Osteocyte (in vitro differentiated cells): ENCODE data around the gene UTS2B. TPM values are rescaled to one million over a fixed set of nuclear protein-coding genes. Genes with fewer than 3 reads are reported as not detected.
"Not testable (repeated sequence)": the region's sequence is repeated elsewhere in the genome, so short reads cannot be mapped to it uniquely, and the experiment has no call there.

ENCODE experiments used
- DNase-seq: peaks from one replicate; pipeline ENCODE4 v3.0.0; 2021; ENCODE audit warnings: mixed read lengths; ENCODE audit not compliant: unreplicated experiment; ENCODE audit errors: extremely low spot score
- H3K27ac Mint-ChIP-seq: one replicate; pipeline ENCODE4 v1.8.0; 2021; ENCODE audit warnings: mild to moderate bottlenecking, mixed read lengths; ENCODE audit not compliant: unreplicated experiment
- H3K27me3 Mint-ChIP-seq: one replicate; pipeline ENCODE4 v1.8.0; 2021; ENCODE audit warnings: mixed read lengths; ENCODE audit not compliant: unreplicated experiment
- H3K36me3 Mint-ChIP-seq: one replicate; pipeline ENCODE4 v1.8.0; 2021; ENCODE audit warnings: mixed read lengths; ENCODE audit not compliant: unreplicated experiment
- H3K4me1 Mint-ChIP-seq: one replicate; pipeline ENCODE4 v1.8.0; 2021; ENCODE audit warnings: mixed read lengths; ENCODE audit not compliant: unreplicated experiment
- H3K4me3 Mint-ChIP-seq: one replicate; pipeline ENCODE4 v1.8.0; 2021; ENCODE audit warnings: mild to moderate bottlenecking, moderate library complexity, mixed read lengths; ENCODE audit not compliant: unreplicated experiment
- H3K9me3 Mint-ChIP-seq: one replicate; pipeline ENCODE4 v1.8.0; 2021; ENCODE audit warnings: mixed read lengths; ENCODE audit not compliant: unreplicated experiment
- total RNA-seq: library from RNA; stranded (reverse); gene quantifications from 2 replicates; pipeline ENCODE4 v1.2.1, GENCODE V29; 2021
- TF ChIP-seq, protein P1 (sequence below): fragments of 200-600 bp; sonication (generic); IDR thresholded peaks from 2 replicates; pipeline ENCODE4 v1.5.0; 2021; ENCODE audit warnings: antibody characterized with exemption, mild to moderate bottlenecking, moderate library complexity

Gene UTS2B
- total RNA-seq, 1 donor from 2014 or later = 0.75 TPM

DNA sequence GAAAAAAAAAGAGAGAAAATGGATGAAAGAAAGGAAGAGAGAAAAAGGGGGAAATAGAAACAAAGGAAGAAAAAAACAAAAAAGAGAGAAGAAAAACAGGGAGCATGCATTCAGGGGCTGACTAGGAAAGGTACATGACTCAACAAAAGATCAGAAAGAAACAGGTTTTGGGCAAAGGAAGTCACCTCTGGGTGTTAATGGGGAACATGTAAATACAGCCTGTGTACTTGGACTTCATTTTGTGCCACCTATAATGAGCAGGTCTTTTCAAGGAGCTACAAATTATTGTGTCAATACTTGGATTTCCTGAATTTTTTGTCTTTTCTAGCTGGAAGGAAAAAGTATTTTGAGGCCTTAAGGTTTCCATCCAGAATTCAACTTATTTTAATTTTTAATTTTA, 54.6 kb downstream of the UTS2B start:
- DNase-seq = no peak
- Mint-ChIP-seq H3K36me3 (no peaks in the 10 kb centered on the region), H3K27me3 (no peaks in the 10 kb centered on the region), H3K4me3 (no peak overlapping the region), H3K9me3 (peaks cover 8% of the 10 kb centered on the region), H3K27ac (no peak overlapping the region), H3K4me1 (no peaks in the 10 kb centered on the region)
- TF ChIP-seq, protein P1, sequence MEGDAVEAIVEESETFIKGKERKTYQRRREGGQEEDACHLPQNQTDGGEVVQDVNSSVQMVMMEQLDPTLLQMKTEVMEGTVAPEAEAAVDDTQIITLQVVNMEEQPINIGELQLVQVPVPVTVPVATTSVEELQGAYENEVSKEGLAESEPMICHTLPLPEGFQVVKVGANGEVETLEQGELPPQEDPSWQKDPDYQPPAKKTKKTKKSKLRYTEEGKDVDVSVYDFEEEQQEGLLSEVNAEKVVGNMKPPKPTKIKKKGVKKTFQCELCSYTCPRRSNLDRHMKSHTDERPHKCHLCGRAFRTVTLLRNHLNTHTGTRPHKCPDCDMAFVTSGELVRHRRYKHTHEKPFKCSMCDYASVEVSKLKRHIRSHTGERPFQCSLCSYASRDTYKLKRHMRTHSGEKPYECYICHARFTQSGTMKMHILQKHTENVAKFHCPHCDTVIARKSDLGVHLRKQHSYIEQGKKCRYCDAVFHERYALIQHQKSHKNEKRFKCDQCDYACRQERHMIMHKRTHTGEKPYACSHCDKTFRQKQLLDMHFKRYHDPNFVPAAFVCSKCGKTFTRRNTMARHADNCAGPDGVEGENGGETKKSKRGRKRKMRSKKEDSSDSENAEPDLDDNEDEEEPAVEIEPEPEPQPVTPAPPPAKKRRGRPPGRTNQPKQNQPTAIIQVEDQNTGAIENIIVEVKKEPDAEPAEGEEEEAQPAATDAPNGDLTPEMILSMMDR = no peak

DNA sequence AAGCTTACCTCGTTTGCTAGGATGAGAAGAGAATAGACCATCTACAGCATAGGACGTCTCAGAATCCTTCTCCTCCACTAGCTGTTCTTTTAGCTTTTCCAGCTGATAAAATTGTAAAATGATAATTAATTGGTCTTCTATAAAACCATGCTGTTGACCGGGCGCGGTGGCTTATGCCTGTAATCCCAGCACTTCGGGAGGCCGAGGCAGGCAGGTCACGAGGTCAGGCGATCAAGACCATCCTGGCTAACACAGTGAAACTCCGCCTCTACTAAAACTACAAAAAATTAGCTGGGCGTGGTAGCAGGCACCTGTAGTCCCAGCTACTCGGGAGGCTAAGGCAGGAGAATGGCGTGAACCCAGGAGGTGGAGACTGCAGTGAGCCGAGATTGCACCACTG, 55.1 kb downstream of the UTS2B start:
- not testable (repeated sequence) for H3K4me1 Mint-ChIP-seq, H3K4me3 Mint-ChIP-seq, H3K9me3 Mint-ChIP-seq, H3K27me3 Mint-ChIP-seq, H3K36me3 Mint-ChIP-seq, H3K27ac Mint-ChIP-seq, DNase-seq

DNA sequence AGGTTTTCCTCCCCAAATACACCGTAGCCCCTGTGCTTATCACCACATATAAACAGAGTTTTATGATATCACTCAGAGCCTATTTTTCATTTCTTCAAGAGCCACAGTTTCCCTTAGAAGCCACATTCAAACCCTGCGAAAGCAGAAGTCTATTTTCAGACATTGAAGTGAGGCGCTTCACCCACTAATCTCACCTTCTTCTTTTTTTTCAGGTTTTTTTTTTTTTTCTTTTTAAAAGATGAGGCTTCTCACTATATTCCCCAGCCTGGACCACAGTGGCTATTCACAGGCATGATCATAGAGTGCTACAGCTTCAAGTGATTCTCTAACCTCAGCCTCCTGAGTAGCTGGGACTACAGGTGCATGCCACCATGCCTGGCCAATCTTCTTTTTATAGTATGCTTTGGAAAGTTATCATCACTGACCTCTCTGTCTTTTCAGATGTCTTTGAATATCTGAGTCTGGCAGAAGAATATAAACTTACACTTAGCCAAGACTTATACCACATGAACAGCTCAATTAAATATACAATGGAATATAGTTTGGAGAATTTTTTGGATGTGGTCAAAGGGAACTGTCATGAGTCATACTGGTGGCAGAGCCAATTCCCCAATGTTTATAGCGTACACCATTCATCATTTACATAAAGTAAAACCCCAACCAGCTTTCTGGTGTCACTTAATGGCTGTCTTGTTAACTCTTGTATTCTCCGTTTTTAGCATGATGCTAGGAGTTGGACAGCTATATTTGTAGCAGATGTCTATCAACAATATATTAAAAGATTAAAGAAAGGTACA, 60.8 kb downstream of the UTS2B start:
- Mint-ChIP-seq H3K27me3 (no peaks in the 10 kb centered on the region), H3K36me3 (no peaks in the 10 kb centered on the region), H3K9me3 (peaks cover 8% of the 10 kb centered on the region), H3K4me1 (no peaks in the 10 kb centered on the region), H3K27ac (no peak overlapping the region), H3K4me3 (no peak overlapping the region)
- DNase-seq = no peak
- TF ChIP-seq, protein P1 = no peak

DNA sequence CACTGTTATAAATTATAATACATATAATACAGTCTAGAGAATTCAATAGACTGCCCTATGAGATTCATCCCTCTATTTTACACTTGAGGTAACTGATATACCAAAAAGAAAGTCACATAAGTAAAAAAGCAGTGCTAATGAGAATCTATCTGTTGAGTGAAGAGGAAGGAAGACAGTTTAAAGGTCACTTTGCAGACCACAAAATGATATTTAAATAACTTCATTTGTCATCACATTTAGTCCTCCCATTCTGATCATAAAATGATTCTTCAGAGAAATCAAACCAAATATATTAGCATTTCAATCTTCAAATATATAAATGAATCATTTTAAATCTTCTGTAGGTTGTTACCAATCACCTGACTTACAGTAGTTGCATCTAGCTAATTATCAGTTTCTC, 61.6 kb downstream of the UTS2B start:
- Mint-ChIP-seq H3K4me1 (no peaks in the 10 kb centered on the region), H3K36me3 (no peaks in the 10 kb centered on the region), H3K27me3 (no peaks in the 10 kb centered on the region), H3K4me3 (no peak overlapping the region), H3K27ac (no peak overlapping the region), H3K9me3 (peaks cover 8% of the 10 kb centered on the region)
- DNase-seq = no peak
- TF ChIP-seq, protein P1 = no peak

DNA sequence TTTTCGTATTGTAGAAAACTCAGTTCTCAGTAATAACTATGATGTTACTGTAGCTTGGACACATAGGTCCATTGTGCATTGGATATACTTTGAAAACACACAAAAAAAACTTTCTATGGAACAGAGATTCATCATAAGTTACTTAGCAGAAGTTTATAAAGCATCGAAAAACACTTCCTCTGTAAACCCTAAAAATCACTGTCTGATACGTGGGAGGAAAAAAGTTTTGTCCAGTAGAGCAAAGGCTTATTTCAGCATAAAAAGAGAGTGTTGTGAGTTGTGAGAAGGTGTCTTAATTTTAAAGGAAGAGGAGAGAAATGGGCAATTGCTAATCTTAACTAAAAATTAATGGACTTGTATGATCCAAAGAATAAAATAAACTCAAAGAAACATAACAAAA, 66.5 kb downstream of the UTS2B start:
- Mint-ChIP-seq H3K36me3 (no peaks in the 10 kb centered on the region), H3K27me3 (no peaks in the 10 kb centered on the region), H3K4me1 (peaks cover 15% of the 10 kb centered on the region), H3K9me3 (no peaks in the 10 kb centered on the region), H3K4me3 (no peak overlapping the region), H3K27ac (no peak overlapping the region)
- no peak for DNase-seq
- TF ChIP-seq, protein P1 = no peak
